Coronary artery (tissue), 2 donors: ENCODE results near the gene TLE4.
"Not testable (repeated sequence)": the region's sequence is repeated elsewhere in the genome, so short reads cannot be mapped to it uniquely, and the experiment has no call there.

Source experiments
- DNase-seq: peaks from one replicate; pipeline ENCODE4 v3.0.0-alpha.2; 2017; ENCODE audit warnings: low spot score
- H3K27ac ChIP-seq, 2 donors: fragments of 200-600 bp; sonication (generic); one replicate each; pipeline ENCODE4 v1.5.1; 2016 to 2019
- H3K4me3 ChIP-seq: fragments of 200-600 bp; sonication (generic); 2 replicates; pipeline ENCODE4 v1.5.1; 2016; ENCODE audit warnings: mild to moderate bottlenecking, moderate library complexity
- CTCF ChIP-seq: fragments of 200-600 bp; sonication (generic); IDR thresholded peaks from one replicate; pipeline ENCODE4 v1.5.1; 2019; ENCODE audit warnings: antibody characterized with exemption

Gene TLE4

GRCh38 chr9:79603222-79603920 lies 31.6 kb downstream of the TLE4 start:
- Histone ChIP-seq H3K27ac (no peak overlapping the region), H3K4me3 (no peak overlapping the region)
- no peak for DNase-seq
- TF ChIP-seq CTCF = no peak

GRCh38 chr9:79604149-79604548 lies 32.4 kb downstream of the TLE4 start:
- no peak for DNase-seq
- Histone ChIP-seq H3K4me3 (no peak overlapping the region), H3K27ac (no peak overlapping the region)
- TF ChIP-seq CTCF = no peak

GRCh38 chr9:79604921-79605562 lies 33.3 kb downstream of the TLE4 start:
- no peak overlapping the region for H3K27ac ChIP-seq

GRCh38 chr9:79606529-79606928 lies 34.8 kb downstream of the TLE4 start:
- not testable (repeated sequence) for H3K4me3 ChIP-seq, DNase-seq, H3K27ac ChIP-seq

More at GRCh38 chr9:79604921-79605562, 33.3 kb downstream of the TLE4 start:
- no peak for TF ChIP-seq CTCF
- H3K4me3 ChIP-seq = no peak overlapping the region
- no peak for DNase-seq

- no peak for DNase-seq
- H3K27ac ChIP-seq = no peak overlapping the region
- H3K4me3 ChIP-seq = no peak overlapping the region
- no peak for TF ChIP-seq CTCF
Observed at GRCh38 chr9:79609468-79610018, 37.8 kb downstream of the TLE4 start.

GRCh38 chr9:79610019-79610631 lies 38.4 kb downstream of the TLE4 start:
- no peak overlapping the region for H3K27ac ChIP-seq
- DNase-seq = no peak
- no peak overlapping the region for H3K4me3 ChIP-seq
- no peak for TF ChIP-seq CTCF

GRCh38 chr9:79610791-79611614 lies 39.2 kb downstream of the TLE4 start:
- TF ChIP-seq CTCF = no peak
- no peak overlapping the region for H3K4me3 ChIP-seq
- H3K27ac ChIP-seq = no peak overlapping the region
- no peak for DNase-seq
